ENCODE results near the gene USH2A. TPM values are rescaled to one million over a fixed set of nuclear protein-coding genes. Genes with fewer than 3 reads are reported as not detected.

The USH2A gene
- polyA plus RNA-seq, 1 donor from 2014 or later: 0.17 TPM

DNA sequence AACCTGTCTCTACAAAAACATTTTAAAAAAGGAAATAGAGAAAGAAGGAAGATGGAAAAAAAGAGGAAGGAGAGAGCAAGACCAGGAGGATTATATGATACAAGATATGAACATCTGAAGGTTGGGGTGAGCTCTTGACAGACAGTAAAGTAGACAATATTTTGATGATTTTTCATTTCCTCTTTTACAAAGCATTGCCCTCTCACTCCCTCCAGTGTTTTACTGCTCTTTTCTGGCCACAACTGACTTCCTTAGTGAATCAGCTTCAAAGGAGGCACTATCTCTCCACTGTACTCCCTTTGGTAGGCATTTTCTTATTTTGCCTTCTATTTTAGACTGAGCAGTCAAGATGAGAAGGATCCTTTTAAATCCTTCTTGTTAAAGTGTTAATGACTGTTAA is 559.5 kb downstream of the USH2A start:
- Histone ChIP-seq H3K27me3 (ENCODE audit: insufficient read depth, low read depth, low read length) (no peaks in the 10 kb centered on the region), H3K9me2 (ENCODE audit: insufficient read depth, low read length) (no peaks in the 10 kb centered on the region), H3F3A (ENCODE audit: insufficient read depth, low read length, poor library complexity, severe bottlenecking) (no peaks in the 10 kb centered on the region), H4K20me1 (ENCODE audit: insufficient read depth) (no peaks in the 10 kb centered on the region), H3K4me3 (ENCODE audit: low read length) (no peak overlapping the region), H3K36me3 (ENCODE audit: insufficient read depth, low read length) (no peaks in the 10 kb centered on the region), H3K27ac (ENCODE audit: low read length) (no peak overlapping the region), H3K9me3 (ENCODE audit: low read length) (no peaks in the 10 kb centered on the region), H3K79me2 (replicated peaks; ENCODE audit: insufficient read depth, low read length) (no peaks in the 10 kb centered on the region), H2AFZ (ENCODE audit: low read depth, low read length) (no peak overlapping the region), H3K4me2 (ENCODE audit: low read length) (no peak overlapping the region), H3K9ac (ENCODE audit: low read length) (no peak overlapping the region)
- TF ChIP-seq EP300 (conservative IDR thresholded peaks at IDR 0.05; ENCODE audit: poor library complexity, severe bottlenecking) (no peak), SMC3 (conservative IDR thresholded peaks at IDR 0.05; ENCODE audit: poor library complexity) (no peak), MXI1 (conservative IDR thresholded peaks at IDR 0.05; ENCODE audit: poor library complexity, severe bottlenecking) (no peak), EZH2 (IDR thresholded peaks at IDR 0.05; ENCODE audit: borderline replicate concordance, insufficient read depth, low read length, poor library complexity, severe bottlenecking) (no peak), RAD21 (conservative IDR thresholded peaks at IDR 0.05) (no peak), TAF1 (IDR thresholded peaks at IDR 0.05; ENCODE audit: low read depth) (no peak), POLR2AphosphoS5 (IDR thresholded peaks at IDR 0.05) (no peak)
- TF ChIP-seq, protein P1, sequence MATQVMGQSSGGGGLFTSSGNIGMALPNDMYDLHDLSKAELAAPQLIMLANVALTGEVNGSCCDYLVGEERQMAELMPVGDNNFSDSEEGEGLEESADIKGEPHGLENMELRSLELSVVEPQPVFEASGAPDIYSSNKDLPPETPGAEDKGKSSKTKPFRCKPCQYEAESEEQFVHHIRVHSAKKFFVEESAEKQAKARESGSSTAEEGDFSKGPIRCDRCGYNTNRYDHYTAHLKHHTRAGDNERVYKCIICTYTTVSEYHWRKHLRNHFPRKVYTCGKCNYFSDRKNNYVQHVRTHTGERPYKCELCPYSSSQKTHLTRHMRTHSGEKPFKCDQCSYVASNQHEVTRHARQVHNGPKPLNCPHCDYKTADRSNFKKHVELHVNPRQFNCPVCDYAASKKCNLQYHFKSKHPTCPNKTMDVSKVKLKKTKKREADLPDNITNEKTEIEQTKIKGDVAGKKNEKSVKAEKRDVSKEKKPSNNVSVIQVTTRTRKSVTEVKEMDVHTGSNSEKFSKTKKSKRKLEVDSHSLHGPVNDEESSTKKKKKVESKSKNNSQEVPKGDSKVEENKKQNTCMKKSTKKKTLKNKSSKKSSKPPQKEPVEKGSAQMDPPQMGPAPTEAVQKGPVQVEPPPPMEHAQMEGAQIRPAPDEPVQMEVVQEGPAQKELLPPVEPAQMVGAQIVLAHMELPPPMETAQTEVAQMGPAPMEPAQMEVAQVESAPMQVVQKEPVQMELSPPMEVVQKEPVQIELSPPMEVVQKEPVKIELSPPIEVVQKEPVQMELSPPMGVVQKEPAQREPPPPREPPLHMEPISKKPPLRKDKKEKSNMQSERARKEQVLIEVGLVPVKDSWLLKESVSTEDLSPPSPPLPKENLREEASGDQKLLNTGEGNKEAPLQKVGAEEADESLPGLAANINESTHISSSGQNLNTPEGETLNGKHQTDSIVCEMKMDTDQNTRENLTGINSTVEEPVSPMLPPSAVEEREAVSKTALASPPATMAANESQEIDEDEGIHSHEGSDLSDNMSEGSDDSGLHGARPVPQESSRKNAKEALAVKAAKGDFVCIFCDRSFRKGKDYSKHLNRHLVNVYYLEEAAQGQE (IDR thresholded peaks at IDR 0.05; ENCODE audit: borderline replicate concordance): no peak

DNA sequence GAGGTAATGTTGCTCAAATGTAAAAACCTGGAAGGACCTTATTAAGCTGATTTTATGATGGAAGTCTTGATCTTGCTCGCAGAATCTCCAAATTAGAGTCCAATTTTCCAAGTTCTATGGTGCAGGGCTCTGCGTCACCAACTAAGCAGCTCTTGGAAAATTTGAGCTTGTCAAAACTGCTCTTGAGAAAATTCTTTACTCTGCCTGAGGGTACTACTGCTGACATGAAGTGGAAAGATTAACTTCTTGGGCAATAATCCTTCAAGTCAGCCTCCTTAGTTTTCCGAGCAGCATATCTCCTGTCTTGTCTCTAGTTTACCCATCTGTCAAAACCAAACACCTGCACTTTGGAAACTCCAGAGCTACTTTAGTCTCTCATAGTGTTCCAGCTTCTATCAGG is 562.4 kb downstream of the USH2A start:
- Histone ChIP-seq H3K27me3 (ENCODE audit: insufficient read depth, low read depth, low read length) (no peaks in the 10 kb centered on the region), H3K4me2 (ENCODE audit: low read length) (no peak overlapping the region), H3K9me2 (ENCODE audit: insufficient read depth, low read length) (no peaks in the 10 kb centered on the region), H3K9ac (ENCODE audit: low read length) (no peak overlapping the region), H3F3A (ENCODE audit: insufficient read depth, low read length, poor library complexity, severe bottlenecking) (no peaks in the 10 kb centered on the region), H3K79me2 (replicated peaks; ENCODE audit: insufficient read depth, low read length) (no peaks in the 10 kb centered on the region), H4K20me1 (ENCODE audit: insufficient read depth) (no peaks in the 10 kb centered on the region), H2AFZ (ENCODE audit: low read depth, low read length) (no peak overlapping the region), H3K27ac (ENCODE audit: low read length) (no peak overlapping the region), H3K4me3 (ENCODE audit: low read length) (no peak overlapping the region), H3K36me3 (ENCODE audit: insufficient read depth, low read length) (no peaks in the 10 kb centered on the region), H3K9me3 (ENCODE audit: low read length) (no peaks in the 10 kb centered on the region)
- no peak for TF ChIP-seq TAF1 (IDR thresholded peaks at IDR 0.05; ENCODE audit: low read depth)
- TF ChIP-seq, protein P1 (IDR thresholded peaks at IDR 0.05; ENCODE audit: borderline replicate concordance): no peak
